Measurements from ENCODE around the gene ALKBH5.

ALKBH5 gene

GRCh38 chr17:18238299-18238698, 54.7 kb downstream of the ALKBH5 start:
- no peak for DNase-seq

DNA sequence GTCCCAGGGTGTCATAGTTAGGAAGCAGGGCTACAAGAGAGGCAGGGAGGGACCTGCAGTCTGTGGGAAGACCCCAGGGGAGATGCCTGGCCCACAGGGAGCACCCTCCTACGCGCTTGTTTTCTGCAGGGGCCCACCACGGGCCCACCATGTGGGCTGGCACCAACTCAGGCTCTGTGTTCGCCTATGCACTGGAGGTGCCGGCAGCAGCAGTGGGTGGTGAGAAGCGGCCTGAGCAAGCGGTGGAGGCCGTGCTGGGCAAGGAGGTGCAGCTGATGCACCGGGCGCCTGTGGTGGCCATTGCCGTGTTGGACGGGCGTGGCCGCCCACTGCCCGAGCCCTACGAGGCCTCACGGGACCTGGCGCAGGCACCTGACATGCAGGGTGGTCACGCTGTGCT, 56.8 kb downstream of the ALKBH5 start:
- no peak for DNase-seq

DNA sequence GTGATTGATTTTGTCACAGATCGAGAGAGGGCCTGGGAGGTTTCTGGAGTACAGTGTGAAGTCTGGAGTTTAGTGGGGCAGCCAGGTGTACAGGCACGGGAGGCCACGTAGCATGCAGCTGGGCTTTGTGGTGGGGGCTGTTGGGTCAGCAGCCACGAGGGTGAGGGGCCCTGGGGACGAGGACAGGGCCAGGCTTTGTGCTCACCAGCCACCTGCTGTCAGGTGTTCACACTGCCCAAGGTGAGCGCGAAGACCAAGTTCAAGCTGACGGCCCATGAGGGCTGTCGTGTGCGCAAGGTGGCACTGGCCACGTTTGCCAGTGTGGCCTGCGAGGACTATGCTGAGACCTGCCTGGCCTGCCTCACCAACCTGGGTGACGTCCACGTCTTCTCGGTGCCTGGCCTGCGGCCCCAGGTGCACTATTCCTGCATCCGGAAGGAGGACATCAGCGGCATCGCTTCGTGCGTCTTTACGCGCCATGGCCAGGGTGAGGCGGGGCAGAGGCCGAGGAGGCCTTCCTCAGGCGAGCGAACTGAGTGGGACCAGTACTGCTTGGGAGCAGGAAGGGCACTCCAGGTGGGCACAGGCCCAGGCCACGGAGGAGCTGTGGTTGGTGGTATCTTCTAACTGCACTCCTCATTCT, 57.7 kb downstream of the ALKBH5 start:
- no peak for DNase-seq

DNA sequence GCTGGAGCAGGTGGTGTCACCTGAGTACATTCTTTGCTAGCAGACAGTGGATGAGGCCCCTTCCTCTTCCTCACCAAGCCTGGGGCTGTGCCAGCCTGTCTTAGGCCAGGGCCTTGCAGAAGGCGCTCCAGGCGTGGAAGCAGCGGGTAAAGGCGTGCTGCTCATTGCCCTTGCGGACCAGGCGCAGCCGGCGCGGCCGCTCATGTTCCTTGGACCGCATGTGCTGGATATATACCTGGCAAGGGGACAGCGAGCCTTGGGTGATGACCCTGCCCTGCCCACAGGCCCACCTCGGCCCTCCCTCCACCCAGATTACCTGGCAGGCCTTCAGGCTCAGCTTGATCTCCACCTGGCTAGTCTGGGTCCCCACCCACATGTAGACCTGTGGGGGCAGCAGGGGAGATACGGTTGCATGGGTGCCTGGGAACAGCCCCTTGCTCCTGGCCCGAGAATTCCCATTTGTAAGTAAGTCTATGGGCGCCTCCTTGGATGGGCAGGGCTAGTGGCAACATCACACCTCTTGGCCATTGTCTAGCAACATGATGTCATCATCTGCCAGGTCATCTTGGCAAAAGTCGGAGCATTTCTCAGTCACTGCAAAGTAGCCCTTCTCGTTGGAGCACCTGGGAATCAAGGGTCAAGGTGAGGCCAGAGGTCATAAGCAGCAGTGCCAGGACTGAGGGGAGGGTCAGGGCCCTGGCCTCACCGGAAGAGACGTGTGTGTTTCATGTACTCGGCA, 61.6 kb downstream of the ALKBH5 start:
- no peak for DNase-seq

- DNase-seq: no peak
Observed at GRCh38 chr17:18246109-18246725, 62.6 kb downstream of the ALKBH5 start.

DNA sequence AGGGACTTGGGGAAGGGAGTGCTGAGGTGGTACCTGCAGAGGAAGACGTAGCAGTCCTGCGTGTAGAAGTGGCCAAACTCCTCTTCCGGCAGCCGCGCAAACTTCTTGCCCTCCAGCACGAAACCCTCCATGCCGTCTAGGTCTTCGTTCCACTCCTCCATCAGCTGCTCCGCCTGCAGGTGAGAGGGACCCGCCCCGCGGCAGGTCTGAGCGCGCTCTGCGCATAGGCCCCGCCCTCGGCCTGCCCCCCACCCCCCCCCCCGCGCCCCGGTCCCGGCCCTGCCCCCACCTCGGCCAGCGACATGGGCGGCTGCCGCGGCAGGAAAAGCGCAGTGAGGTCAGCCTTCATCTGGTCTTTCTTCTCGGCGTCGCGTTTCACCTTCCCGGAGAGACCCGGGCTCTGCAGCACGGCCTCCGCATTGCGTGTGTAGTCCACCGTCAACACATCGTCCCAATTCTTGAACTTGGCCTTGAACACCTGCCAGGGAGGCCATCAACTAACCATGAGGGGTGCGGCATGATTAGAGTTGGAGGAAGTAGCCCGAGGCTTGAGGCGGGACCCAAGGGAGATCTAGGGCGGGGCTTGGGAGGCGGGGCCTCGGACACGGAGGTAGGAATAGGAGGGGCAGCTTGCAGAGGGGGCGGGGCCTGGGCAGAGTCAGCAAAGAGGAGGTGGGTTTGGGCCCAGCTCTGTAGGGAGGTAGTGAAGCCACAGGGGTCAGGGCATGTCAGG, 63.4 kb downstream of the ALKBH5 start:
- DNase-seq: peak in 2 of 56 donors; percentile 48 to 57

DNA sequence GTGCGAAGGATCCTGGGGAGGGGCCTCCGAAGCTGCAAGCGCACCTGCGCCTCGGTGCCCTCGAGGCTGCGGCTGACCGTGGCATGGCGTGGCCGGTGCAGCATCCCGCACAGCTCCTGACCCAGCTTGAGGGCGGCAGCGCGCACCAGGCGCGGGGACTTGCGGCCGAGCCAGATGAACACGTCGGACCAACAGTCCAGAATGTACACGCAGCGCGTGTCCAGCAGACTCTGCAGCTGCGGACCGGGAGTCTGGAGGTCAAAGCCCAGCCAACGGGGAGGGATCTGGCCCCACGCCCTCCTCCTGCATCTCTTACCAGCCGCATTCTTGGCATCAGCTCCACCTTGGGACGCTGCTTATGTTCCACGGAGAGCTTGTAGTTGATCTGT, 64.0 kb downstream of the ALKBH5 start:
- peak in 25 of 56 donors; percentile 11 to 72 (median 49) for DNase-seq

DNA sequence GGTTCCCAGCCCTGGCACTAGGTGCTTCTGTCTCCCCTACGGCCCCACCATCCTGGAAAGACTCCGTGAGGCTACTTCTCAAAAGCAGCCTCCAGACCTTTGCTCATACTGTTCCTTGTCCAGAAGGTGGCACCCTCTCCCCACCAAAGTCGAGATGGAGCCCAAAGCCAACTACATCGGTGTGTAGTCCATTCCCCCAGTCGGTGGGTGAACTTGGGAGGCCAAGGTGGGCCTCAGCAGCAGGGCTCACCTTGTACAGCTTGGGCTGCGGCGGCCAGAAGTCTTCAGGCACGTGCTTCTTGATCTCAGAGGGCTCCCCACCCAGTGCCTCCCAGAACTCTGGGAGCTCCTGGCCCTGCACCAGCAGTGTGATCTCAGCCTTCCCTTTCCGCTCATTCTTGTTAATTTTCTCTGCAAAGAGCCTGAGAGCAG, 64.7 kb downstream of the ALKBH5 start:
- peak in 40 of 56 donors; percentile 21 to 74 (median 46) for DNase-seq

DNA sequence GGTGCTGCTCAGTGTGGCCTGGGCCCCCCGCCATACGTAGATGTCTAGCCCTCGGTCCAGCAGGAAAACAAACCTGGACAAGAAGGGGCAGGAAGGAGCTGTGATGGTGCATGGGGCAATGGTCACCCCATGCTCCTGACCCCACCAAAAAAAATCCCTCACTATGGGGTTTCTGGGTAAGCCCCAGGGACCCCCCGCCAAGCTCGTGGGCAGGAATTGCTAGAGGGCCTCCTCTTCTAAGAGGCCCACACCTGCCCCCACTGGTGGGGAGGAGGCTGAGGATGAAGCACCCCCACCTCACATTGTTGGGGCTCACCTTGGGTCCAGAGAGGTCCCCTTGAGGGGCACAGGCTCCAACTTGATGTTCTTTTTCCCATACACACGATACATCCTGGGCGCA, 65.2 kb downstream of the ALKBH5 start:
- DNase-seq: no peak

DNA sequence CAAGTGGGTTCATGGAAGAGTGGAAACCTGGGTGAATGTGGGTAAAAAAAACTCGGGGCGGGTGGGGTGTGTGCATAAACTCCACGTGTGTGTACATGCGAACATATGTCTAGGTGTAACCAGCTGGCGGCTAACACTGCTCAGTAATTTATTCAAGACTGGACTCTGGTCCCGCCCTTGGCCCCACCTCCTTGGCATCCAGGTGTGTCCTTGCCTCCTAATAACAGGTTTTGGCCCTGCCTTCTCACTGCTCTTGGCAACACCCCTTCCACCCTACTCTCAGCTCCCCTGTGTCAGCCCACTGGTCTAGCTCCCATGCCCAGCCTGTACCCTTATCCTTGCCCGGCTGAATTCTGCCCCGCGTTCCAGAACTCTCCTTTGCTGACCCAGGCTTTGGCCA, 66.6 kb downstream of the ALKBH5 start:
- DNase-seq: no peak

DNA sequence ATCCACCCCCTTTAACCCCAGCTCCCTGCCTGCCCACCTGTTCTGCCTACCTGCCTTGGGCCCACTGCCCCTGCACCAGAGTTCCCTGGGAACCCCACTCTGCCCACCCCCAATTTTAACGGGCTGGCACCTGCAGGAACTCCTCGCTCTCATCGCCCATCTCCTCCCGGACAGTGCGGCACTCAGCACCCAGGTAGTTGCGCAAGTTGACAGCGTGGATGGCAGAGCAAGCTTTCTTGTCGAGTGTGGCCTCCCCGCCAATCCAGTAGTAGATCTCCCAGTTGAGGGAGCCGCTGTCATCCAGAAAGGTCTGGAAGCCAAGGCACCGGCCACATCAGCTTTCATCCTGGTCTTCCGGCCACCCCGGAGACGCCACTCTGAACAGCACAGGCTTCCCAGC, 67.1 kb downstream of the ALKBH5 start:
- no peak for DNase-seq

DNA sequence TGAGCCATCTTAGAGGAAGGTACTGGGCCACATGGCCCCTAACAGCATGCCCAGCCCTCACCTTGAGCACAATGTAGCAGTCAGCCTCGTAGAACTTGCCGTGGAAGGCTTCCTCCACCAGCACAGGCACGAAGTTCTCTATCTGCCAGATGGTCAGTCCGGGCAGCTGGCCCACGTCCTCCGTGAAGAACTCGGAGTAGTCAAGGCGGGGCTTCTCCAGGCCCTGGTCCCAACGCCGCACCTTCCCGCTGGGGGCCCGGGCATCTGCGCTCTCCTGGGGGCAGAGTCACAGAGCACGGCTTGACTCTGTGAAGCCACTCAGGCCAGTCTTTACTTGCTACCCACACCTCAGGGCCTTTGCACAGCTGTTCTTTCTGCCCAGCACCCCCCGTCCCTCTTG, 67.6 kb downstream of the ALKBH5 start:
- DNase-seq: no peak

DNA sequence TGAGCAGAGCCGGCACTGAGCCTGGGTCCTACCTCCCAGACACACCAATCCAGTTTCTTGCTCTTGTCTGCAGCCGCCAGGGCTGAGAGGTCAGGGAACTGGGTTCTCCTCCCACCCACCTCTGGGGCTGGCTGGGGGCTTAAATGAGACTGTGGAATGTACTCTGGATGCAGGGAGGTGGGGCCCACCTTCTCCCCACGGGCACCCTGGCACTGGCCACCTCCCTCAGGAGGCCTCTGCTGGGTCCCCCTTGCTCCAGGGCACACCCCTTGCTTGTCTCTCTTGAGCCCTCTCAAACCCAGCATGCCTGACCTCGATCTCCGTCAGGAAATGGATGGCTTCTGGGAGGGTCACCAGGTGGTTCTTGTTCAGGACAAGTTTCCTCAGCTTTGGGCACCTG, 68.5 kb downstream of the ALKBH5 start:
- DNase-seq: no peak

GRCh38 chr17:18253187-18253884, 69.7 kb downstream of the ALKBH5 start:
- no peak for DNase-seq

- DNase-seq: no peak
Observed at GRCh38 chr17:18253947-18254821, 70.6 kb downstream of the ALKBH5 start.

DNA sequence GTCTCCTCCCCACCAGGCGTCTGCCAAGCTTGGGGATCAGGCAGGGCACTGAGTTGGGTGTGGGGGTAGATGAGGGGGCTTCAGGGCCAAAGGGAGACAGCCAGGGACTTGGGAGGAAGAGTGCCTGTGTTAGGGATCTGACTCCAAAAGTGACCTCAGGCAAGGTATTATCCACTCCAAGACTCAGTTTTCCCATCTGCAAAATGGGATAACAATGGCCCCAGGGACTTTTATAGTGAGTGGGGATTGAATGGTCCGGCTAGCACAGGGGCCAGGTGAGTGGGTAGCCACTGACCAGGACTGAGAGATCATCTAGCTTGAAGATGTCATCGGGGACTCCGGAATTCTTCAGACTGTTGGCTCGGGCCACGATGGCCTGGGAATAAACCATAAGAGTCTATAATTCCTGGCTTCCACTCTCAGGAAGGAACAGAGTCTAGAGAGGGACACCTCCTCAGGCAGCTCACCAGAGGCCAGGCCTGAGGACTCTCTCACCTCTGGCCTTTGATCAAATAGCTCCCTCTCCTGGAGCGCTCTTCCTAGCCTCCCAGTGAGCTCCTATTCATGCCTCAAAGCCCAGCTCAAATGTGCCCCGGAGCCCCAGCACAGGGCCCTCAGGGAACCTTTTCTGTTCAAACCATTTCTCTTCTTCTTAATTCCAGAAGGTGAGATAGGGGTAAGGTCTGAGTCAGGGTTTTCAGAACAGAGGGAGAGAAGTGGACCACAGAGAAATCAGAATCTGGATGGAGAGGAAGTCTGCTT, 71.4 kb downstream of the ALKBH5 start:
- no peak for DNase-seq

- no peak for DNase-seq
Observed at GRCh38 chr17:18256351-18256750, 72.7 kb downstream of the ALKBH5 start.

- DNase-seq: no peak
Observed at GRCh38 chr17:18256776-18257175, 73.1 kb downstream of the ALKBH5 start.

GRCh38 chr17:18257268-18257981, 73.8 kb downstream of the ALKBH5 start:
- peak in 2 of 56 donors; percentile 45 to 49 for DNase-seq
